Measurements from ENCODE around the gene ZNF425.

The ZNF425 gene, protein sequence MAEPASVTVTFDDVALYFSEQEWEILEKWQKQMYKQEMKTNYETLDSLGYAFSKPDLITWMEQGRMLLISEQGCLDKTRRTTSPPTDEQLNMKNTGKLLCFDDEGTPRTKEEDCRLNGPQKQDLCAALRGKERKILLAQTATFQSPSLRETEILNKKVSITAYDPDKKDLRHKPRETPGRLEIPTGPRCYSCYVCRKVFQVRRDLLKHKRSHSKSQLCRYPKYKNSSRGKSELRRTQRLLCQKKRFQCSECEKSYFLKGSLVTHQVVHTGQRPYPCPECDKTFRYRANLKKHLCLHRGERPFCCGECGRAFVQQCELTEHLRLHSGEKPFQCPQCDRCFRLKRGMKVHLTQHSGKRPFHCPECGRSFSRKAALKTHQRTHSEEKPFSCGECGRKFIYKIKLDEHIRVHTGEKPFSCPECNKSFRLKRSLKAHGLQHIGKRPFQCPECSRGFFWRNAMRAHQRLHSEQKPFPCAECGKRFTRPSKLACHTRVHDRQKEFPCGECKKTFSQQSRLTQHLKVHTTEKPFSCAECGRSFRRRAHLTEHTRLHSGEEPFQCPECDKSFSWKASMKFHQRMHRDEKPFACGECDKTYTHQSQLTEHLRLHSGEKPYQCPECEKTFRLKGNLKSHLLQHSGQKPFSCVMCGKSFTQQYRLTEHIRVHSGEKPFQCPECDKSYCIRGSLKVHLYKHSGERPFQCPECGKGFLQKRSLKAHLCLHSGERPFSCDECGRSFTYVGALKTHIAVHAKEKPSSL

DNA sequence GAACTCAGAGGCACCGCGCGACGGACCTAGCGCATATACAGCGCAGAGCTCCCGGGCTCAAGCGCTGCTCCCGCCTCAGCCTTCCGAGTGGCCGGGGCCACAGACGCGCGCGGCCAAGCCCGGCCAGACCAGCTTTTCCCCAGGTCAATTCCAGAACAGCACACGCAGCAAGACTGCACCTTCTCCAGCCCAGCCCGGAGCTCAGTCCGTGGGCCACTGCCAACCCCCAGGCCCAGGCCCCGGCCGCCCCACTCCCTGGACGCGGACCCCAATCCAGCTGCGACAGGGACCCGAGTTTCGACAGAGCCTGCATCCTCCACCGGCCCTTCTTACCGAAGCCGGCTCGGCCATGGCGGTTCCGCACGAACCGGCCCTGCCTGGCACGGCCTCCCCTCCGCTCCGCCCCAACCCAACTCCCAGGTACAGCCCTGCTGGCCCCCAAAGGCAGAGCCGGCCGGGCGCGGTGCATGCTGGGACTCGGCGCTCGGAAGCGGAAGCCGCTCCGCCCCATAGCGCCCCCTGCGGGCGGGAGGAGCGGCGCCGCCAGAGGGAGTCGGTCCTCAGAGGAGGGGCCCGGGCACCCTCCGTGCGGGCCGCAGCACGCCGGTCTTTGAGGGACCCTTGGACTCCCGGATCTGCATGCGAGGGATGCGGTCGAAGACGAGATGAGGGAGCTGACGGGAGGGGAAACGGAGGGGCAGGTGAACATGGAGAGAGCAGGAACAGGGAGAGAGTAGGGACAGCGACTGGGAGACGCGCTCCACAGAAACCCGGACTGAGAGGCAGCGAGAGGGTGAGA is at the start of gene ZNF425:
Gene ZNF425 (minus strand): TSS at position 462 of the 799 bp plus-strand sequence. CDS start 111 bp downstream, at position 351.
- TF ChIP-seq, protein P1, sequence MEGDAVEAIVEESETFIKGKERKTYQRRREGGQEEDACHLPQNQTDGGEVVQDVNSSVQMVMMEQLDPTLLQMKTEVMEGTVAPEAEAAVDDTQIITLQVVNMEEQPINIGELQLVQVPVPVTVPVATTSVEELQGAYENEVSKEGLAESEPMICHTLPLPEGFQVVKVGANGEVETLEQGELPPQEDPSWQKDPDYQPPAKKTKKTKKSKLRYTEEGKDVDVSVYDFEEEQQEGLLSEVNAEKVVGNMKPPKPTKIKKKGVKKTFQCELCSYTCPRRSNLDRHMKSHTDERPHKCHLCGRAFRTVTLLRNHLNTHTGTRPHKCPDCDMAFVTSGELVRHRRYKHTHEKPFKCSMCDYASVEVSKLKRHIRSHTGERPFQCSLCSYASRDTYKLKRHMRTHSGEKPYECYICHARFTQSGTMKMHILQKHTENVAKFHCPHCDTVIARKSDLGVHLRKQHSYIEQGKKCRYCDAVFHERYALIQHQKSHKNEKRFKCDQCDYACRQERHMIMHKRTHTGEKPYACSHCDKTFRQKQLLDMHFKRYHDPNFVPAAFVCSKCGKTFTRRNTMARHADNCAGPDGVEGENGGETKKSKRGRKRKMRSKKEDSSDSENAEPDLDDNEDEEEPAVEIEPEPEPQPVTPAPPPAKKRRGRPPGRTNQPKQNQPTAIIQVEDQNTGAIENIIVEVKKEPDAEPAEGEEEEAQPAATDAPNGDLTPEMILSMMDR (IDR thresholded peaks at IDR 0.05; ENCODE audit: low read depth, low read length): peak; percentile 91
- H3K4me3 ChIP-seq (ENCODE audit: low read depth, low read length): peak within 1 kb of the TSS; percentile 91

DNA sequence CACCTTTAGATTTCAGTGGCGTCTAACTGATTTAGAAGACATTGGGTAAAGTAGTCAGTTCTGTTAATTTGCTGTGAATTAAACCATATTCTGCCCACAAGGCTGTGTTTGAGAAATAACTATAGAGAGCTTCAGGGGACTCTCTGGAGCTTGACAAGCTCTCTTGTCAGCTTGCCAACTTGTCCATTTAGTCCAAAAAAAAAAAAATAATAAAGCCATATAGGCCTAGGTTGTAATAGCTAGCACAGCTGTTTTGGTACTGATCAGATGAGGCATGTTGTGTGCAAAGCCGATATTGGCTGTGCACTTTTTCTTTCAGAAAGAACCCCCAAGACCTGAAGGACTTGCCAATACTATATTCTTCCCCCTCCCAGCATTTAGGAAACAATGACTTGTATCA is 49.0 kb upstream of the ZNF425 start:
- H3K4me3 ChIP-seq (ENCODE audit: low read depth, low read length): no peak overlapping the region
- TF ChIP-seq, protein P1 (IDR thresholded peaks at IDR 0.05; ENCODE audit: low read depth, low read length): no peak

DNA sequence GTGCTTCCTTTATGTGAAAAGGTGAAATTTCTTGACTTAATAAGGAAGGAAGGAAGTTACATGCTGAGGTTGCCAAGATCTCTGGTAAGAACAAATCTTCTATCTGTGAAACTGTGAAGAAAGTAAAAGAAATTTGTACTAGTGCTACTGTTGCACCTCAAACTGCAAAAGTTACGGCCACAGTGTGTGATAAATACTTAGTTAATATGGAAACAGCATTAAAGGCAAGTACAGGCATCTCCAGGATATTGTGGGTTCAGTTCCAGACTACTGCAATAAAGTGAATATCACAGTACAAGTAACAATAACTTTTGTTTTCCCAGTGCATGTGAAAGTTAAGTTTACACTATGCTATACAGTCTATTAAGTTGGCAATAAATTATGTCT is 46.4 kb upstream of the ZNF425 start:
- no peak overlapping the region for H3K4me3 ChIP-seq (ENCODE audit: low read depth, low read length)
- TF ChIP-seq, protein P1 (IDR thresholded peaks at IDR 0.05; ENCODE audit: low read depth, low read length): no peak

DNA sequence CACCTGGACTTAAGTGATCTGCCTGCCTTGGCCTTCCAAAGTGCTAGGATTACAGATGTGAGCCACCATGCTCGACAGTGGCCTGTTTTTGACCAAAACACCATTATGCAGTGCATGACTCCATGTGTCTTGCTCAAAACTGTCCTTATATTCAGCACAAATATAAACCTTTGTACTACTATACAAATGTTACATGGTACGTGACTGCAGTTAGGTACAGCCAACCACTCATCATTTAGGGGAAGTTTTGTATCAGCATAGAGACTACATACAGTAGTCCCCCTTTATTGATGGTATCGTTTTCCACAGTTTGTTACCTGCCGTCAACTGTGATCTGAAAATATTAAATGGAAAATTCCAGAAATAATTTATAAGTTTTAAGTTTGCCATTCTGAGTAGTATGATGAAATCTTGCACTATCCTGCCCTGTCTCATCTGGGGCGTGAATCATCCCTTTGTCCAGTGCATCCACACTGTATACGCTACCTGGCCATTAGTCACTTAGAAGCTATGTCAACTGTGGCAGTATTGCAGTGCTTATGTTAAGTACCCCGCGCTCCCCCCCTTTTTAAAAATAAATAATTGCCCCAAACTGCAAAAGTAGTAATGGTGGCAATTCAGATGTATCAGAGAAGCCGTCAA is 45.9 kb upstream of the ZNF425 start:
- H3K4me3 ChIP-seq (ENCODE audit: low read depth, low read length): no peak overlapping the region
- TF ChIP-seq, protein P1 (IDR thresholded peaks at IDR 0.05; ENCODE audit: low read depth, low read length): no peak

DNA sequence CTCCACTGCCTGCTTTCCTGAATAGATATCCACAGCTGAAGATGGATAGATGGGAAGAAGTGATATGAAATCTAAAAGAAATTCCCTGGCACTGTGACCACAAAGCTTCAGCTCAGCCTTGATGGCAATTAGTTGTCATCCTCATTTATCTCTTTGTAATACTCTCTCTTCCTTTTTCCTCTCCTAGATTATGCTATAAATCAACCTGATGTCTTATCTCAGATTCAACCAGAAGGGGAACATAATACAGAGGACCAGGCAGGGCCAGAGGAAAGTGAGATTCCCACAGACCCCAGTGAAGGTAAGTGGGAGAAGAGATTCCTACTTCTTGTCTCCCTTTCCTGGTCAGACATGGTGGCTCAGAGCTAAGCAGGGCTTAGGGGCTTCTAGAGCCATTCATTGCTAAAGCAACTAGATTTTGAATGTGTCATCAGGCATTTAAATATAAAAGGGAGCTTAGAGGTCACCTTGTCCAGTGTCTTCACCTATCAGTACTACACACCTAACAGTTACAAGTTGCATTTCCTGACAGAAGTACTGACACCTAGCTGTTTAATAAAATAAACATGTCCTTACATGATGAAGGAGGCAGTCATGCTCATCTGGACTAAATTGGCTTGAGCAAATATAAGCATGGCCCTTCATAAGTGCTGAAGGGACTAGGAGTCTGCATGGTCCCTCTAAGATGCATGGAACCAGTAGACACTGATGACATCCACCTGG is 40.7 kb upstream of the ZNF425 start:
- TF ChIP-seq, protein P1 (IDR thresholded peaks at IDR 0.05; ENCODE audit: low read depth, low read length): no peak

DNA sequence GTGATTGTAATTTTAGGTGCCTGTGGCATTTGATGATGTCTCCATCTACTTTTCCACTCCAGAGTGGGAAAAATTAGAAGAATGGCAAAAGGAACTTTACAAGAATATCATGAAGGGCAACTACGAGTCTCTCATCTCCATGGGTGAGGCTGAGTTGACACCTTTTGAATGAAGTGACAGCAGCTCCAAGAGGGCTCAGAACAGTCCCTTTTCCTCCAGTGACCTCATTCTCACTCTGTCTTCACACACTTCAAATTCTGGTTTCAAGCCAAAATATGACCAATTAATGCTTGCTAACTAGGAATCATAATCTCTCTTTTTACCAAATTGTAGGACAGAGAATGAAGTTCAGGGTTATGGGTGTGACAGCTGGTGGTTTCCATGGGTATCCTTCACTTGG is 40.0 kb upstream of the ZNF425 start:
- no peak overlapping the region for H3K4me3 ChIP-seq (ENCODE audit: low read depth, low read length)
- TF ChIP-seq, protein P1 (IDR thresholded peaks at IDR 0.05; ENCODE audit: low read depth, low read length): no peak

More for the DNA sequence above, 40.7 kb upstream of the ZNF425 start:
- no peak overlapping the region for H3K4me3 ChIP-seq (ENCODE audit: low read depth, low read length)
